Lower leg skin (tissue), 3 donors: Measurements from ENCODE around the gene CDK5R1.

Source experiments
- CTCF ChIP-seq, 3 donors: fragments of 450-650 bp; IDR thresholded peaks; one replicate each; pipeline ENCODE4 v1.5.1; 2016; ENCODE audit warnings: antibody characterized with exemption in 3 of 3, mild to moderate bottlenecking in 3 of 3, moderate library complexity in 2 of 3
- POLR2A ChIP-seq, 2 donors: fragments of 450-650 bp; IDR thresholded peaks; one replicate each; pipeline ENCODE4 v1.6.1; 2016 to 2017; ENCODE audit warnings: antibody characterized with exemption in 2 of 2, mild to moderate bottlenecking in 1 of 2, moderate library complexity in 1 of 2

- no peak for TF ChIP-seq CTCF (IDR thresholded peaks at IDR 0.05)
- no peak for TF ChIP-seq POLR2A (IDR thresholded peaks at IDR 0.05)
These were observed 31.2 kb downstream of the CDK5R1 start for GRCh38 chr17:32517982-32518381.
